ENCODE results near the gene LARP4B. TPM values are rescaled to one million over a fixed set of nuclear protein-coding genes. Genes with fewer than 3 reads are reported as not detected.

The LARP4B gene
- total RNA-seq, 3 donors from 2014 or later = 47.5 to 70.8 (median 68.5) TPM

DNA sequence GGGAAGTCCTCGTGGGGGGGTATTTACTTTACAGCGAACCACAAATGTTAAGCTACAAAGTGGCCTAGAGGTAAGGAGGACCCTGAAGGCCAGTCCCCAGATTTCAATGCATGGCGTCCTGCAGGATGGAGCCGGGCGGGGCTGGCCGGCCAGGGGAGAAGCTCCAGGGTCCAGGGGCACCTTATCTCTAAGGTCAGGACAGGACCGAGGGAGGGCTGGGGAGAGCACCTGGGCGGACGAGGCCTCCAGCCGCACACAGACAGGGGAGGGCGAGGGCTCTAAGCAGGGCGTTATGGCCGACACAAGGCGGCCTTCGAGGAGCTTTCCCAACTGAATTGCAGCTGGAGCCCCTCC, 145.7 kb downstream of the LARP4B start:
- Histone ChIP-seq H3K27ac (no peak overlapping the region), H3K4me1 (peaks cover 0 to 4% of the 10 kb centered on the region in 2 donors), H3K27me3 (no peaks in the 10 kb centered on the region), H3K36me3 (no peaks in the 10 kb centered on the region), H3K9me3 (no peaks in the 10 kb centered on the region), H3K4me3 (no peak overlapping the region)
- intact Hi-C loops (cut with DNase I; ENCODE audit: low total_unique reads) = loop anchor here (10.0 kb wide), 1 partner anchor 281 kb away; no protein-coding TSS in a partner anchor
- DNase-seq (ENCODE audit: low spot score in 2 of 2) = peak in 1 of 2 donors; percentile 11
- no peak for TF ChIP-seq POLR2AphosphoS5 (IDR thresholded peaks at IDR 0.05)
- no peak for TF ChIP-seq POLR2A (IDR thresholded peaks at IDR 0.05)
- TF ChIP-seq, protein P1, sequence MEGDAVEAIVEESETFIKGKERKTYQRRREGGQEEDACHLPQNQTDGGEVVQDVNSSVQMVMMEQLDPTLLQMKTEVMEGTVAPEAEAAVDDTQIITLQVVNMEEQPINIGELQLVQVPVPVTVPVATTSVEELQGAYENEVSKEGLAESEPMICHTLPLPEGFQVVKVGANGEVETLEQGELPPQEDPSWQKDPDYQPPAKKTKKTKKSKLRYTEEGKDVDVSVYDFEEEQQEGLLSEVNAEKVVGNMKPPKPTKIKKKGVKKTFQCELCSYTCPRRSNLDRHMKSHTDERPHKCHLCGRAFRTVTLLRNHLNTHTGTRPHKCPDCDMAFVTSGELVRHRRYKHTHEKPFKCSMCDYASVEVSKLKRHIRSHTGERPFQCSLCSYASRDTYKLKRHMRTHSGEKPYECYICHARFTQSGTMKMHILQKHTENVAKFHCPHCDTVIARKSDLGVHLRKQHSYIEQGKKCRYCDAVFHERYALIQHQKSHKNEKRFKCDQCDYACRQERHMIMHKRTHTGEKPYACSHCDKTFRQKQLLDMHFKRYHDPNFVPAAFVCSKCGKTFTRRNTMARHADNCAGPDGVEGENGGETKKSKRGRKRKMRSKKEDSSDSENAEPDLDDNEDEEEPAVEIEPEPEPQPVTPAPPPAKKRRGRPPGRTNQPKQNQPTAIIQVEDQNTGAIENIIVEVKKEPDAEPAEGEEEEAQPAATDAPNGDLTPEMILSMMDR (IDR thresholded peaks at IDR 0.05) = no peak

DNA sequence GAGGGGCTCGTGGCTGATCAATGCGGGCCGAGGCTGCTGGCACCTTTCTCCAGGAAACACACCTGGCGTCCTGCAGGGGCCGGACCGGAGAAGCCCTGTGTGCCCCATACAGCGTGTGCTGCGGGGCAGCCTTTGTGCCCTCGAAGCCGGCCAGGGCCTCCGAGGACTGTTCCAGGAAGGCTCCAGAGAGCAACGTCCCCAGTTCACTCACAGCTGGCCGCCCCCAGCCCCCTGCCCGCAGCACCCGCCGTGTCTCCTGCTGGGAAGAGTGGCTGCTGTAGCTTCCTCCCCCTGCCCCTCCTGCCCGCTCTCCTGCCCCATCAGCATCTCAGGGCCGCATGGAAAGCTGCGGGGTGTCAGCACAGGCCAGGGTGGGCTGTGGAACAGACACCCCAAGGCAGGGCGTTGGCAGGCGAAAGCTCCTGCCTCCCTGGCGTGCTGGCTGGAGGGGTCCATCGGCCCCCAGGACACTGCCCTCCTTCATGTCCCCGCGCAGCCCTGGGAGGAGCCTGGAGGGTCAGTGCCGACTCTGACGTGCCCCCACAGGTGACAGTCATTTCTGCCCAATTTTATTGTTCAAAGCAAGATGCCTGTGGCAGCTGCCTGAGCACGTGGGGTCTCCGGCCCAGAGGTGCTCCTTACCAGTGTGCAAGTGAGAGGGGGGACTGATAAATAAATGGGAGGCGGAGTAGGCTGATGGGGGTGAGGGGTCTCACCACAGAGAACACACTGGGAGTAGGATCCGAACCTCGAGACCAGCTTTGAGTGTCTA, 146.2 kb downstream of the LARP4B start:
- H3K4me3 ChIP-seq = peak overlapping the region; percentile 26 to 58 (median 42)
- peak in 1 of 2 donors; percentile 13 for DNase-seq (ENCODE audit: low spot score in 2 of 2)
- no peak overlapping the region for H3K27ac ChIP-seq
- no peak for TF ChIP-seq POLR2AphosphoS5 (IDR thresholded peaks at IDR 0.05)
- TF ChIP-seq POLR2A (IDR thresholded peaks at IDR 0.05) = no peak
- TF ChIP-seq, protein P1 (IDR thresholded peaks at IDR 0.05) = no peak
- no peaks in the 10 kb centered on the region for H3K27me3 ChIP-seq
- H3K36me3 ChIP-seq = no peaks in the 10 kb centered on the region
- intact Hi-C loops (cut with DNase I; ENCODE audit: low total_unique reads) = loop anchor here (10.0 kb wide), 1 partner anchor 280 kb away; no protein-coding TSS in a partner anchor
- no peaks in the 10 kb centered on the region for H3K9me3 ChIP-seq
- H3K4me1 ChIP-seq = peaks cover 0 to 4% of the 10 kb centered on the region in 2 donors

DNA sequence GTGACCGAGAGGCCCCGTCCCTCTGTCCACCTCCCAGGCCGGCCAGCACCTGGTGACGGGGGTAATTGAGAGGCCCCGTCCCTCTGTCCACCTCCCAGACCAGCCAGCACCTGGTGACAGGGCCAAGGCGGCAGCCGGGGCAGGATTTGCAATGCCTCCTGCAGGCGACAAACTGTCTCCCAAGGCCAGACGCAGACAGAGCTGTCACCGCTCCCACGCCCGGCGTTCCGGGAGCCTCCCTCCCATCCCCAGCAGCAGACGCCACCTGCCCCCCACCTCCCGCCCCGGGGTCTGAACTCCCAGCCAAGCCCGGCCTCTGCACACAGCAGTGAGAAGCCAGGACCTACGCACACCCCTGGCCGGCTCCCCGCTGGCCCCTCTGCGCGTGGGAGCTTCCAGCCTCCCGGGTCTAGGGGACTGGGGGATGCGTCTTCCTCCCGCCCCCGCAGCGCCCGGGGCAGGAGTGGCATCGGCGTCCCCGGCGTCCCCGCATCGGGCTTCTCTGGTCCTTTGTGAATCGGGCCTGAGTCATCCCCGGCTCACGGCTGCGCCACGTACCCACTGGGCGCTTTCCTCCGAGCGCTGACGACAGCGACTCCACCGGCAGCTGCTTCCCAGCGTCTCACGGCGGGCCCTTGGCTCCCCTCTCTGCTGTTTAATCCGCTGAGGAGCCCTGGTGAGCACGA, 147.0 kb downstream of the LARP4B start:
- Histone ChIP-seq H3K27me3 (no peaks in the 10 kb centered on the region), H3K9me3 (no peaks in the 10 kb centered on the region), H3K27ac (no peak overlapping the region), H3K36me3 (no peaks in the 10 kb centered on the region), H3K4me3 (peak overlapping the region; percentile 26 to 58 (median 42)), H3K4me1 (peaks cover 0 to 4% of the 10 kb centered on the region in 2 donors)
- TF ChIP-seq, protein P1 (IDR thresholded peaks at IDR 0.05) = no peak
- TF ChIP-seq POLR2AphosphoS5 (IDR thresholded peaks at IDR 0.05) (no peak), POLR2A (IDR thresholded peaks at IDR 0.05) (no peak)
- peak; percentile 34 to 67 for DNase-seq (ENCODE audit: low spot score in 2 of 2)
- intact Hi-C loops (cut with DNase I; ENCODE audit: low total_unique reads) = loop anchor here (10.0 kb wide), 1 partner anchor 280 kb away; no protein-coding TSS in a partner anchor

DNA sequence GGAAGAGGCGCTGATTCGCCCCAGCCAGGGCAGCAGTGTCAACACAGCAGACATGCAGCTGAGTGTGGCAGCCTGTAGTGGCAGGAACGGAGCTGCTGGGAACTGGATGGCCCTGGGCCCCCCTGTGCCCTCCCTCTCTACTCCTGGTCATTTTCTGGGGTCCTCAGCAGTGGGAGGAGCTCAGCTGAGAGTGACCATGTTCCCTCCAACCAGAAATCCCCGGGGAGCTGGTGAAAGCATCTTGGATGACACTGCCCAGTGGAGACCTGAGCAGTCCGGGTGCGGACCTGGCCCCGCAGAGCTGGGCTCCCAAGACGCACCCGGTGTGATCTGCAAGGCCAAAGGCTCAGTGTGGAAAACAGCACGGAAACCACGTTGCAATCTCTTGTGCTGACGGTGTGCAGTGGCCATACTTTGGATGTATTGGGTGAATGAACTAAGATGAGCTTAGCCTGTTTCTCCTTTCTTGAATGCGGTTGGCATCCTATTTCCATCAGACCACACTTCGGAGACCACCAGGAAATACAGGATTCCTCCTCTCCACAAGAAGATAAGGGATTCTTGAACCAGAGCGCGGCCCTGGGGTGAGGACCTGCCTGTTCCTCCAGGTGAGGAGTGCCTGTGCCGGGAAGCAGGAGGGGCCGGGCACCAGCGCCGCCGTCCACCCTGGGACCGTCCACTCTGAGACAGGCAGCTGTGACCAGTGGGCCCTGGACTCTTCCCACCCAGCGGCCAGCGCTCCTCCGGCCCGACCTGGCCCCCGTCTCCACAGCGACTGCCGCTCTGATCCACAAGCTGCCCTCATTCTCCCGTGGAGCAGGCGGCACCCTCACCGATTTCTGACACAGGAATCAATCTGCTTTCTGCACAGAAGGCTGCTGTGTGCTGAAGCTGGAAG, 148.5 kb downstream of the LARP4B start:
- intact Hi-C loops (cut with DNase I; ENCODE audit: low total_unique reads) = loop anchor here (10.0 kb wide), 1 partner anchor 278 kb away; no protein-coding TSS in a partner anchor
- Histone ChIP-seq H3K4me3 (no peak overlapping the region), H3K27me3 (no peaks in the 10 kb centered on the region), H3K4me1 (no peaks in the 10 kb centered on the region), H3K27ac (no peak overlapping the region), H3K36me3 (no peaks in the 10 kb centered on the region), H3K9me3 (no peaks in the 10 kb centered on the region)
- peak in 1 of 2 donors; percentile 46 for DNase-seq (ENCODE audit: low spot score in 2 of 2)
- TF ChIP-seq POLR2AphosphoS5 (IDR thresholded peaks at IDR 0.05) (no peak), POLR2A (IDR thresholded peaks at IDR 0.05) (no peak)
- TF ChIP-seq, protein P1 (IDR thresholded peaks at IDR 0.05) = no peak

Data from breast epithelium (tissue), 4 donors.